ENCODE measurements around the gene POLD3.
"Not testable (repeated sequence)": the region's sequence is repeated elsewhere in the genome, so short reads cannot be mapped to it uniquely, and the experiment has no call there.

POLD3 gene

GRCh38 chr11:74639533-74639932, 47.2 kb downstream of the POLD3 start:
- DNase-seq, result no peak

- DNase-seq, result peak; percentile 88
Observed at GRCh38 chr11:74641289-74641688, 48.9 kb downstream of the POLD3 start.

DNA sequence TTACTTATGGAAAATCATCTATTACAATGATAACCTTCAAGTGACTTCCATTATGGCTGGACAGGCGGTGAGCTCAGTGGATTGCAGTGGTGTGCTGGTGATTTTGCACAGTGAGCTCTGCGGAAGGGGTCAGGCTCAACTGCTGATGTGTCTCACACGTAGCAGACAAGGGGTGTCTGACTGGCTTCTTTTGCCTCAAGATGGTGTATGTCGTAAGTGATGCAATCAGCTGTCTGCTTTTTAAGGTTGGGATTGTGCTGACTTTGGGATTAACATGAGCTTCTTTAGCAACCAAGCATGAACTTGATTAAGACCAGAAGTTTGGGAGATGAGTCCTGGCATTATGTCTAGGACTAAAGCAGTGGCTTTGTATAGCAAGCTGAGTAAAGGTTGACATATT, 49.5 kb downstream of the POLD3 start:
- no peak for DNase-seq

DNA sequence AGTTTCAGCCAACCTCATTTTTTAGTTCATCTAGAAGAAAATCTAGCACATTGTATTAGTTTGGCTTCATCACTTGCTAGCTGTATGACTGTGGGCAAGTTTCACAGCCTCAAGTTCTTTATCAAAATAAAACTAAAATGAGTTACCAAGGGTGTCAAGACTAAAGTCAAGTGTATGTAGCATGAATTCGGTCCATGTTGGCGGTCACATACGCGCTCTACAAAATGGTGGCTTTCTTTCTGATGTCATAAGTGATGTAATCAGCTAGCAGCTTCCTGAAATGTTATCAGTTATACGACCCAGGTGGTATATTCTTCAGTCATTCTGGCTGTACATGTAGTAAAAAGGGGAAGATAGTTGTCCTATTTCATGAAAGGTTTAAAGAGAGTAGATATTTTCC, 50.5 kb downstream of the POLD3 start:
- DNase-seq, result no peak

DNA sequence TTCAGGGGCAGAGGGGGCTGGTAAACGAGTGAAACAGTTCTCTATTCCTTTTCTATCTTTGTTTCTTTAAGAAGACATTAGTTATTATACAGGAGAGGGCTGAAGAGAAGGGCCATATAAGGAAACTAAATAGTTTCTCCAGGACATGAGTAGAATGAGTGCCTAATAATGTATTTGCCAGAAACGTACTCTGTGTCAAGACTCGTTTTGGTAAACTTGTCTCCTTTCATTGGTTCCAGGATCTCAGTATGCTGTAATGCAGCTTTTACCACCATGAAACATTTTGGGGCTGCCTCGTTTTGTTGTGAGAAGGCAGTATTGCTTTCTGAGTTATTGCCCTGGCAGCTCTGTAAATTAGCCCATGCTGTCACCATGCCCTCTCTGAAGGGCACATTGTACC, 51.7 kb downstream of the POLD3 start:
- DNase-seq, result no peak

DNA sequence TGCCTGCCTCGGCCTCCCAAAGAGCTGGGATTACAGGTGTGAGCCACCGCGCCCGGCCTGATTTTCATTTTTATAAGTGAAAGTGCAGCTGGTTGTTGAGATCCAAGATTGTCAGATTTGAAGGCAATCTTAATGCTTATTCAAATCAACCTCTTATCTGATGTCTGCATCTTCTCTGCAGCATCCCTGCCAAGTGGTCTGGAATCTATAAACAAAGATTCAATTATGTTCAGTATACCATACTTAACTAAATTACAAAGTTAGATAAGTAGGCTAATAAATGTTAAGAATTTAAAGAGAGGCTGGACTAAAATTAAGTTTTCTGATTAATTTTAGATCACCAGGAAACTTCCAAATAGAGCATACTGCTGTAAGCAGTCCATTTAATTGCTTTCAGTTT, 53.8 kb downstream of the POLD3 start:
- DNase-seq, result no peak

GRCh38 chr11:74646954-74647353, 54.6 kb downstream of the POLD3 start:
- no peak for DNase-seq

DNA sequence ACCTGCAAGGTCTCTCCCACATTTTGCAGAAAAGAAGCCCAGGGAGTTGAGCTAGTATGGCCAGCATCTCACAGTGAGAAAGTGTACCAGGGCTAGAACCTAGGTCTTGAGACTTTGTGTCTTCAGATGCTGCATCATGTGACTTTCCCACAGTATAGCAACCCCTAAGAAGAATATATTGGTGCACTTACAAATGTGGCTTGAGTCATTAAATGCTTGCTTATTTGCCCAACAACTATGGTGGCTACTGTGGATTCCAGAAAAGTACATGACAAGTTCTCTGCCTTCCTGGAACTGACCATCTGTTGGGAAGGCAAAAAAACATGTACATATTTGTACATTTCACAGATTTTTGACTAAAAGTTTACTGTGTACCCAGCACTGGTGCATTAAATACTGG, 55.0 kb downstream of the POLD3 start:
- no peak for DNase-seq

- DNase-seq, result no peak
Observed at GRCh38 chr11:74647831-74648230, 55.4 kb downstream of the POLD3 start.

DNA sequence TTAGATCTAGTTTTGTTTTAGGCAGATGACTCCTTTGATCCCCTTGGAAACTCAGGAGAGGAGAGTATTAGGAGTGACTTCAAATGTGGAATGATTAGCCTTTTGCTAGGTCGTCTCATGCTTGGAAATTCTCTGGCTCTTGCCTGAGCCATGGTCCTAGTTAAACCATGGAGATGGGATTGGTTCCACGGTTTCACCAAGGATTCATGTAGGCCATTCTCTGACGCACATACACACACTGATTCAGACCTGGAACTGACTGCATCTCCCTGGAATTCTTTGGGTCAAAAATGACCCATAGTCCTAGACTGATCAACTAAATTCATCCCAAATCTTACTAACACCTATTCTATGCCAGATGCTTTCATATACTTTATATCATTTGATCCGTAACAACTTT, 56.5 kb downstream of the POLD3 start:
- DNase-seq, result no peak

GRCh38 chr11:74650498-74650897, 58.1 kb downstream of the POLD3 start:
- DNase-seq, result no peak

- DNase-seq, result no peak
Observed at GRCh38 chr11:74654976-74655375, 62.6 kb downstream of the POLD3 start.

GRCh38 chr11:74659124-74659523, 66.7 kb downstream of the POLD3 start:
- not testable (repeated sequence) for DNase-seq

- DNase-seq, result no peak
Observed at GRCh38 chr11:74662487-74663103, 70.2 kb downstream of the POLD3 start.

DNA sequence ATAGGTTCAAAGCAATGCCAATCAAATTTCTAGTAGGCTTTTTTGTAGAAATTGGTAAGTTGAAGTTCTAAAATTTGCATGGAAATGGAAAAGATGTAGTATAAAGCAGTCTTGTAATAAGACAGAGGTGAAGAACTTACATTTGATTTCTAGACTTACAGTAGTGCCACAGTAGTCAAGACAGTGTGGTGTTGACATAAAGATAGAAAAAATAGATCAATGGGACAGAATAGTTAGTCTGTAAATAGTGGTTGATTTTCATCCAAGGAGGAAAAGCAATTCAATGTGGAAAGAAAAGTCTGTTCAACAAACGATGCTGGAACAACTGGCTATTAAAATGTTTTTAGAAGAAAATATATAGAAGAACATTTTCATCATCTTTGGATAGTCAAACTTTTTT, 70.9 kb downstream of the POLD3 start:
- no peak for DNase-seq

- no peak for DNase-seq
Observed at GRCh38 chr11:74669211-74670160, 77.1 kb downstream of the POLD3 start.

DNA sequence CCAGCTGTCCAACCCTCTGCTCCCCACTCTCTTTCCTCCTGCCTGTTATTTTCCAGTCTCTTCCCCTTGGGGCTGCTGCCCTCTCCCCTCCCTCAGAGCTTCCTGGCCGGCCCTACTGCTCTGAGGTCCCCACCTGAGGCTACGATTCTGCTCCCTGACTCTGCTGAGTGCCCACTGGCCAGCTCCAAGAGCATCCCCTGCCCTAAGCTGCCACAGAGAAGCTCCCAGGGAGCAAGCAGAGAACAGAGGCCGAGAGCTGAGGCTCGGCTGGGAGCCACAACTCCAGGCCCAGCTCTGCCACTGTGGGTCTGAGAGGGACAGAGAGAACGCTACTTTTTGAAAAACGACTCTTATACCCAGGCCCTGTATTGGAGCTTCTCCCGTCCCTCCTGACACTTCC, 77.8 kb downstream of the POLD3 start:
- DNase-seq, result no peak

- DNase-seq, result no peak
Observed at GRCh38 chr11:74671520-74672196, 79.3 kb downstream of the POLD3 start.

GRCh38 chr11:74672332-74672955, 80.1 kb downstream of the POLD3 start:
- no peak for DNase-seq

DNA sequence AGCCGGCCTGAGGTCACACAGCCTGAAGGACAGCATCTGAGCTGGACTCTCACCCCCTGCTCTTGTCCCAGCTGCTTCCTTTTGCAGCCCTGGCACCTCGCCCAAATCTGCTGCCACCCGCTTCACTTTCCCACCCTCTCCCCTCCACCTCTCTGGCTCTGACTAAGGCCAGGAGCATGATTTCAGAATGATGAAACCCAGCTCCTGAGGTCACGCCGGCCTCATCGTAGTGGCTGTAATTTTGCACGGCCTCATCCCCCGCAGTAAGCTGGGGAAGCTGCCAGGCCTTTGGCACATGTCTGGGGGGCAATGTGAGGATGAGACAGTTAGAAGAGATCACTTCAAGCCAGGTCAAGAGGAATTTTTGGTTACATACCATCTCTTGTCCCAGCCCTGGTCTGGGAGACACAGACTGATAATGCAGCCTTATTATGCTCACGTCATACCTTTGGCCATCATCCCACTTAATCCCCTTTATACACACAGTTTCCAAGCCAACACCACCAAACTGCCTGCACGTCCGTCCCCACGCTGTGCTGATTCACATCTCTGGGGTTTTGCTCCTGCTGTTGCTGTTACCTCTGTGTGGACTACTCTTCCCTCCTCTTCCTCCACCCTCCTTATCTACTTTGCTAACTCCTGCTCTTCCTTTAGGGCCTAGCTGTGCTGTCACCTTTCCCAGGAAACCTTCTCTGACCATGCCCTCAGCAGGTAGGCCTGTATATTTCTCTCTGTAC, 80.7 kb downstream of the POLD3 start:
- DNase-seq, result peak; percentile 4

DNA sequence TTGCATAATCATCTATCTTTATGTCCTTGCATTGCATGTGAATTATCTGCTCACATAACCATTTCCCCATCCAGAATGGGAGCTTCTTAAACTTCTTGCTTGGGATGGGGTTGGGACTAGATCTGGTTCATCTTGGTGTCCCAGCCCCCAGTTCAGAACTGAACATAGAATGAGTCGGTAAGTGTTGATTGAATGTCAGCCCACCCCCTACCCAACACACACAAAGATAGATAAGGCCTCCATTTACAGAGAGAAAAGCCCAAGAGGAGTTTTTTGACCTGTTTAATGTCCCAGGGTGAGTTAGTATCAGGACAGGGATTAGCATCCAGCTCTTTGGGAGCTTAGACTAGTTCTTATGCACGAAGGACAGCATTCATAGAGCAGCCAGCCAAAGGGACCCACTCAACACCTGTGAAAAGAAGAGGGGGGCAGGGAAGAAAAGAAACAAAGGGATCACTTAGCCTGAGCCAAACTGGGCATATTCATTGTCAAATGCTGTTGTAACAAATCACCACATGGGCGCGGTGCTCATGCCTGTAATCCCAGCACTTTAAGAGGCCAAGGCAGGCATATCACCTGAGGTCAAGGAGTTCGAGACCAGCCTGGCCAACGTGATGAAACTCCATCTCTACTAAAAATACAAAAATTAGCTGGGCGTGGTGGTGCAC, 81.4 kb downstream of the POLD3 start:
- DNase-seq, result no peak

DNA sequence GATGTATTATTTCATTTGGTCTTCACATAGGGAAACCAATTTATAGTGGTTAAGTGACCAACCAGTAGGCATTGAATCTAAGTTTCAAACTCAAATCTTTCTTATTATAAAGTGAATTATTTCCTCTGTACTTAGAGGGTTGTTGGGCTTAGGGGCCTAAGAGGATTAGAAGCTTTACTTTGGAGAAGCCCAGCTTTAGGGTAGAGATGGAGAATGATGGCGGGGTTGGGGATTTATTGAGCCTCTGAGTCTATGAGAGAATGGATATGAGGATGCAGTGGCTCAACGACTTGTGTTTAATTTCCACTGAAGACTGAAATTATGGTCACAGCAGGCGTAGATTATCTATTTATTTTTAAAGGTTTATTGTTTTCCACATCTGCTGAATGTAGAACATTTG, 83.4 kb downstream of the POLD3 start:
- no peak for DNase-seq

All from NCI-H2081 treated with DMSO at 0.1 percent for 48 hours (cell line).